ENCODE data around the gene BYSL. TPM values are rescaled to one million over a fixed set of nuclear protein-coding genes. Genes with fewer than 3 reads are reported as not detected.

BYSL gene
- total RNA-seq, 1 experiment from 2014 or later = 51.7 TPM

DNA sequence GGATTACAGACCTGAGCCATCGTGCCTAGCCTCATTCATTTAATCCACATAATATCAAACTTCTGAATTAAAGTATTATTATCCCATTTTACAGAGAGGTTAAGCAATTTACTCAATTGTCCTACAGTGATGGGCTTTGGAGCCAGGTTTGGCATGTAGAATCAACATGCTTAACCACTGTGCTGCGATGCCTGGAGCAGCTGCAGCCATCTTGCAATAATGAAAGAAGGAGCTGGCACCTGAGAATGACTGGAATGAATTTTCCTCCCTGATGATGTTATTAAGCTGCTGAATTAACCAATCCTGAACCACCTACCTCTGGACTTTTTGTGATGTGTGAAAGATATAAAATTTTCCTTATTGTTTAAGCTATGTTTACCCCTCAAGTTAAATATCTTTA, 33.4 kb downstream of the BYSL start:
- H3K4me3 Mint-ChIP-seq (ENCODE audit: low read depth, unreplicated experiment) = no peak overlapping the region
- CTCF ChIA-PET = interaction anchor here (0.7 kb wide), 1 partner anchor 464 kb away, joined by 3 read pairs; no protein-coding TSS in a partner anchor
- no peak for DNase-seq
- BruUV-seq (replicated peaks) = no TSS peak
- H3K4me1 Mint-ChIP-seq (ENCODE audit: low read depth, unreplicated experiment) = no peaks in the 10 kb centered on the region
- no peaks in the 10 kb centered on the region for H3K36me3 Mint-ChIP-seq (ENCODE audit: insufficient read depth, unreplicated experiment)
- no peaks in the 10 kb centered on the region for H3K9me3 Mint-ChIP-seq (ENCODE audit: low read depth, unreplicated experiment)
- H3K27ac Mint-ChIP-seq (ENCODE audit: unreplicated experiment) = no peak overlapping the region
- intact Hi-C loops (cut with micrococcal nuclease; ENCODE audit: unreplicated experiment) = no loop called here
- no peaks in the 10 kb centered on the region for H3K27me3 Mint-ChIP-seq (ENCODE audit: unreplicated experiment)
- TF ChIP-seq, protein P1, sequence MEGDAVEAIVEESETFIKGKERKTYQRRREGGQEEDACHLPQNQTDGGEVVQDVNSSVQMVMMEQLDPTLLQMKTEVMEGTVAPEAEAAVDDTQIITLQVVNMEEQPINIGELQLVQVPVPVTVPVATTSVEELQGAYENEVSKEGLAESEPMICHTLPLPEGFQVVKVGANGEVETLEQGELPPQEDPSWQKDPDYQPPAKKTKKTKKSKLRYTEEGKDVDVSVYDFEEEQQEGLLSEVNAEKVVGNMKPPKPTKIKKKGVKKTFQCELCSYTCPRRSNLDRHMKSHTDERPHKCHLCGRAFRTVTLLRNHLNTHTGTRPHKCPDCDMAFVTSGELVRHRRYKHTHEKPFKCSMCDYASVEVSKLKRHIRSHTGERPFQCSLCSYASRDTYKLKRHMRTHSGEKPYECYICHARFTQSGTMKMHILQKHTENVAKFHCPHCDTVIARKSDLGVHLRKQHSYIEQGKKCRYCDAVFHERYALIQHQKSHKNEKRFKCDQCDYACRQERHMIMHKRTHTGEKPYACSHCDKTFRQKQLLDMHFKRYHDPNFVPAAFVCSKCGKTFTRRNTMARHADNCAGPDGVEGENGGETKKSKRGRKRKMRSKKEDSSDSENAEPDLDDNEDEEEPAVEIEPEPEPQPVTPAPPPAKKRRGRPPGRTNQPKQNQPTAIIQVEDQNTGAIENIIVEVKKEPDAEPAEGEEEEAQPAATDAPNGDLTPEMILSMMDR (IDR thresholded peaks at IDR 0.05; ENCODE audit: unreplicated experiment) = no peak

DNA sequence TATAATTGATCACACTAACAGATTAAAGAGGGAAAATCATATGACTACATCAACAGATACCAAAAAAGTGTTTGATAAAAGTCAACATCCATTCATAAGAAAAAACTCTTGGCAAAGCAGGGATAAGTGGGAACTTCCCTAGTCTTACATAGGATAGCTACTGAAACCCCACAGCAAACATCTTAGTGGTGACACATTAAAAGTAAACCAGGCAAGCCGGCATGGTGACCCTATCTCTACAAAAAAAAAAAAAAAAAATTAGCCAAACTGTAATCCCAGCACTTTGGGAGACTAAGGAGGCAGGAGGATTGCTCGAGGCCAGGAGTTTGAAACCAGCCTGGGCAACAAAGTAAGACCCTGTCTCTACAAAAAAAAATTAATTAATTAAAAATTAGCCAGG, 34.1 kb downstream of the BYSL start:
- CTCF ChIA-PET = interaction anchor here (0.6 to 0.7 kb wide), 2 partner anchors 11 to 506 kb away, joined by 3 to 4 read pairs; no protein-coding TSS in a partner anchor
- Mint-ChIP-seq H3K4me1 (ENCODE audit: low read depth, unreplicated experiment) (no peaks in the 10 kb centered on the region), H3K27me3 (ENCODE audit: unreplicated experiment) (no peaks in the 10 kb centered on the region), H3K36me3 (ENCODE audit: insufficient read depth, unreplicated experiment) (no peaks in the 10 kb centered on the region), H3K4me3 (ENCODE audit: low read depth, unreplicated experiment) (no peak overlapping the region), H3K27ac (ENCODE audit: unreplicated experiment) (no peak overlapping the region), H3K9me3 (ENCODE audit: low read depth, unreplicated experiment) (no peaks in the 10 kb centered on the region)
- no peak for DNase-seq
- no TSS peak for BruUV-seq (replicated peaks)
- intact Hi-C loops (cut with micrococcal nuclease; ENCODE audit: unreplicated experiment) = no loop called here
- TF ChIP-seq, protein P1 (IDR thresholded peaks at IDR 0.05; ENCODE audit: unreplicated experiment) = no peak

DNA sequence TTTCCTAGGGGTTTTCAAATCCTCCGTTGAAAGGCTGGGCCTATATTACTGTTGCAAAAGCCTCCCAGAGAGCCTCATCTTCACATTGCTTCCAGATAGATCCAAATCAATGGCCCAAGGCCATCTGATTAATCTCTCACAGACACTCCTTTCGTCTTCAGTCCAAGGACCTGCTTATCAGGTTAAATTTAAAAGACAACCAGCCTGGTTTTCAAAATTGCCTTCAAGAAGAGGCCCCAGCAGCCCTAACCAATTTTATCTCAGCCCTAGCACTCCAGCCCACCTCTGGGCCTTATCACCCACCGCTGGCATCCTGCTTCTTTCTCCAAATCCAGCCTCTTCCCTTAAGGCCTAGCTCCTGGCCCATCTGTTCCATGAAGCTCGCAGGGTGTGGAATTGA, 35.8 kb downstream of the BYSL start:
- no peaks in the 10 kb centered on the region for H3K36me3 Mint-ChIP-seq (ENCODE audit: insufficient read depth, unreplicated experiment)
- H3K27ac Mint-ChIP-seq (ENCODE audit: unreplicated experiment) = no peak overlapping the region
- BruUV-seq (replicated peaks) = no TSS peak

DNA sequence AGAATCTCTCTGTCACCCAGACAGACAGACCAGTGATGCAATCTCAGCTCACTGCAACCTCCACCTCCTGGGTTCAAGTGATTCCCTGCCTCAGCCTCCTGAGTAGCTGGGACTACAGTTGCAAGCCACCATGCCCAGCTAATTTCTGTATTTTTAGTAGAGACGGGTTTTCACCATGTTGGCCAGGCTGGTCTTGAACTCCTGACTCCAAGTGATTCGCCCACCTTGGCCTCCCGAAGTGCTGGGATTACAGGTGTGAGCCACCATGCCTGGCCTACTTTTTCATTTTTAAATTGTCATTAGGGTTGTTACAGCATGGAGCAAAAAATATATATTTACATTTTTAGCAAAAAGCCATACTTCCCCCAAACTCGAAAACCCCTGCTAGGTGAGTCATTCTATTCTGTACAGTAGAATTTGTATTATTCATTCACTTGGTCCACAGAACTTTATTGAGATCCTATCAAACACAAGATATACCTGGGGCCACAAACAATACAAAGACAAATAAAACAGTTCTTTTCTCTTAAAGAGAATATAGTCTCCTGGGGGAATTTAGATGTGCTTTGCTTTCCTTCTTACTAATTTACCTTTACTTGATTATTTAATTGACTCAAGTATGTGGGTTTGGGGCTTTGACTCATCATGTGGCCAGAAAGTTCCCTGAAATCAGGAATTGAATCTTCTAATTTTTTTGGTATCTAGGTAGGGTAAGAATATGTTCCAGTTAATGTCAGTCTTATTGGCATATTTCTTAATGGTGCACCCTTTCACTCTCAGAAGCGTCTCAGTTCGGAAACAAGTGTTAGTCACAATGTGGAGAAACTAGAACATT, 36.9 kb downstream of the BYSL start:
- no TSS peak for BruUV-seq (replicated peaks)
- TF ChIP-seq, protein P1 (IDR thresholded peaks at IDR 0.05; ENCODE audit: unreplicated experiment) = no peak
- H3K9me3 Mint-ChIP-seq (ENCODE audit: low read depth, unreplicated experiment) = no peaks in the 10 kb centered on the region

More for the DNA sequence above, 35.8 kb downstream of the BYSL start:
- TF ChIP-seq, protein P1 (IDR thresholded peaks at IDR 0.05; ENCODE audit: unreplicated experiment) = no peak
- Mint-ChIP-seq H3K27me3 (ENCODE audit: unreplicated experiment) (no peaks in the 10 kb centered on the region), H3K4me3 (ENCODE audit: low read depth, unreplicated experiment) (no peak overlapping the region), H3K4me1 (ENCODE audit: low read depth, unreplicated experiment) (peaks cover 7% of the 10 kb centered on the region), H3K9me3 (ENCODE audit: low read depth, unreplicated experiment) (no peaks in the 10 kb centered on the region)
- CTCF ChIA-PET = no interaction called here
- no peak for DNase-seq
- intact Hi-C loops (cut with micrococcal nuclease; ENCODE audit: unreplicated experiment) = no loop called here

More for the DNA sequence above, 36.9 kb downstream of the BYSL start:
- intact Hi-C loops (cut with micrococcal nuclease; ENCODE audit: unreplicated experiment) = no loop called here
- H3K4me1 Mint-ChIP-seq (ENCODE audit: low read depth, unreplicated experiment) = peaks cover 8% of the 10 kb centered on the region
- no peaks in the 10 kb centered on the region for H3K36me3 Mint-ChIP-seq (ENCODE audit: insufficient read depth, unreplicated experiment)
- no peaks in the 10 kb centered on the region for H3K27me3 Mint-ChIP-seq (ENCODE audit: unreplicated experiment)
- DNase-seq = no peak
- CTCF ChIA-PET = interaction anchor here (0.6 kb wide), 1 partner anchor 165 kb away, joined by 3 read pairs; no protein-coding TSS in a partner anchor
- H3K4me3 Mint-ChIP-seq (ENCODE audit: low read depth, unreplicated experiment) = no peak overlapping the region
- H3K27ac Mint-ChIP-seq (ENCODE audit: unreplicated experiment) = no peak overlapping the region
